K562 (cell line): ENCODE data around the gene DNAH3. TPM values are rescaled to one million over a fixed set of nuclear protein-coding genes. Genes with fewer than 3 reads are reported as not detected.

ENCODE experiments used
- CHD1 ChIP-seq: fragments of 200-600 bp; sonication (generic); IDR thresholded peaks from one replicate; pipeline ENCODE4 v1.6.1; 2012; ENCODE audit warnings: mild to moderate bottlenecking, moderate library complexity, low read length, inconsistent platforms
- EHMT2 ChIP-seq: fragments of 450-650 bp; IDR thresholded peaks from 2 replicates; pipeline ENCODE4 v1.6.1; 2018; ENCODE audit warnings: antibody characterized with exemption
- FOXA3 ChIP-seq, 2 experiments: fragments of 450-650 bp in 1 of 2; sonication (generic) in 1 of 2; formaldehyde crosslinking; IDR thresholded peaks in 1 of 2; conservative IDR thresholded peaks in 1 of 2; 2 replicates each; pipeline versions ENCODE4 v1.4.0 to v1.8.0; 2020 to 2022; ENCODE audit warnings: mild to moderate bottlenecking in 2 of 2, missing genetic modification reagents in 1 of 2
- HMGN3 ChIP-seq: IDR thresholded peaks from 2 replicates; pipeline ENCODE4 v1.6.1; 2011; ENCODE audit warnings: borderline replicate concordance, low read depth, mild to moderate bottlenecking, mixed read lengths, low read length; ENCODE audit not compliant: insufficient read length; ENCODE audit errors: extremely low read depth
- KDM2B ChIP-seq: fragments of 250-450 bp; sonication (Bioruptor Pico); IDR thresholded peaks from 2 replicates; pipeline ENCODE4 v1.8.0; 2021; ENCODE audit warnings: mild to moderate bottlenecking, moderate library complexity
- MECOM ChIP-seq: fragments of 250-450 bp; sonication (Bioruptor Pico); IDR thresholded peaks from 2 replicates; pipeline ENCODE4 v1.8.0; 2022; ENCODE audit warnings: inconsistent platforms
- NCOR1 ChIP-seq: fragments of 450-650 bp; IDR thresholded peaks from 2 replicates; pipeline ENCODE4 v1.6.1; 2016; ENCODE audit warnings: mild to moderate bottlenecking, moderate library complexity
- NELFE ChIP-seq: IDR thresholded peaks from 2 replicates; pipeline ENCODE4 v1.6.1; 2011; ENCODE audit warnings: mild to moderate bottlenecking; ENCODE audit not compliant: insufficient read depth, insufficient read length
- NR2F6 ChIP-seq: fragments of 450-650 bp; formaldehyde crosslinking; IDR thresholded peaks from 2 replicates; pipeline ENCODE4 v1.4.0; 2020; ENCODE audit warnings: mild to moderate bottlenecking
- NR3C1 ChIP-seq: sonication (generic); formaldehyde crosslinking; IDR thresholded peaks from 2 replicates; pipeline ENCODE4 v1.8.1; 2022; ENCODE audit warnings: missing genetic modification reagents
- POLR2G ChIP-seq: fragments of 200-400 bp; formaldehyde crosslinking; IDR thresholded peaks from 2 replicates; pipeline ENCODE4 v1.6.1; 2017; ENCODE audit warnings: low read depth, mild to moderate bottlenecking, antibody characterized with exemption, low read length, moderate library complexity
- SIRT6 ChIP-seq: IDR thresholded peaks from one replicate; pipeline ENCODE4 v1.6.1; 2012; ENCODE audit warnings: low read depth, mild to moderate bottlenecking, control low read depth, inconsistent platforms, low read length, moderate library complexity
- TBL1XR1 ChIP-seq, 2 experiments: IDR thresholded peaks; 2 replicates each; pipeline ENCODE4 v1.6.1; 2012; ENCODE audit warnings: improper control_type of control experiment in 2 of 2, low read length in 2 of 2, mild to moderate bottlenecking in 1 of 2
- ZFX ChIP-seq: sonication (generic); formaldehyde crosslinking; IDR thresholded peaks from 2 replicates; pipeline ENCODE4 v1.8.0; 2022; ENCODE audit warnings: mild to moderate bottlenecking, missing genetic modification reagents, moderate library complexity
- ZNF124 ChIP-seq: sonication (generic); formaldehyde crosslinking; IDR thresholded peaks from 2 replicates; pipeline ENCODE4 v1.8.1; 2022; ENCODE audit warnings: missing genetic modification reagents
- ZNF3 ChIP-seq: fragments of 250-450 bp; sonication (Bioruptor Pico); IDR thresholded peaks from 2 replicates; pipeline ENCODE4 v1.5.0; 2021; ENCODE audit warnings: mild to moderate bottlenecking, moderate library complexity
- ZNF561 ChIP-seq: fragments of 450-650 bp; formaldehyde crosslinking; conservative IDR thresholded peaks from 2 replicates; pipeline ENCODE4 v1.4.0; 2020; ENCODE audit warnings: mild to moderate bottlenecking, moderate library complexity
- polyA plus RNA-seq, 8 experiments: library from polyadenylated mRNA; depleted of rRNA in 4 of 8; stranded (reverse) in 5 of 8; unstranded in 3 of 8; fragments of >200 nt; fragmentation: Nextera tagmentation in 2 of 8; fragmentation: Illumina TruSeq in 1 of 8; extraction: Ambion mirVana in 2 of 8; extraction: Trizol in 1 of 8; gene quantifications; 2 replicates each; pipeline versions ENCODE4 v1.2.1 to v1.2.3, GENCODE V29; 2011 to 2014; ENCODE audit warnings: inconsistent platforms in 1 of 8, missing spikeins in 1 of 8
- total RNA-seq, 7 experiments: library from RNA; depleted of rRNA in 6 of 7; stranded (reverse); fragments of >200 nt in 6 of 7; fragmentation: Illumina TruSeq in 2 of 7; extraction: Trizol in 2 of 7; gene quantifications; 2 replicates each; pipeline versions ENCODE4 v1.2.1 to v1.2.3, GENCODE V29; 2011 to 2021; ENCODE audit warnings: low replicate concordance in 1 of 7
- TF ChIP-seq, protein P1 (sequence below): IDR thresholded peaks from 2 replicates; pipeline ENCODE4 v1.6.1; 2011; ENCODE audit warnings: borderline replicate concordance, low read depth, mild to moderate bottlenecking, moderate library complexity, low read length; ENCODE audit not compliant: insufficient read depth, poor library complexity, severe bottlenecking
- TF ChIP-seq, protein P2 (sequence below): sonication (generic); formaldehyde crosslinking; IDR thresholded peaks from 2 replicates; pipeline ENCODE4 v1.8.0; 2023; ENCODE audit warnings: mild to moderate bottlenecking, missing genetic modification reagents
- TF ChIP-seq, protein P3 (sequence below): fragments of 250-450 bp; sonication (Bioruptor Pico); IDR thresholded peaks from 2 replicates; pipeline ENCODE4 v1.8.0; 2022; ENCODE audit warnings: moderate library complexity, mild to moderate bottlenecking, inconsistent platforms
- TF ChIP-seq, protein P4 (sequence below): fragments of 450-650 bp; formaldehyde crosslinking; conservative IDR thresholded peaks from 2 replicates; pipeline ENCODE4 v1.4.0; 2022; ENCODE audit warnings: mild to moderate bottlenecking, missing genetic modification characterization

DNAH3 gene
- total and polyA plus RNA-seq, 9 of the 15 experiments (the other 6 are each of a cell fraction or from before 2014, with no cell fraction given): 0.32 to 0.84 (median 0.44) TPM

DNA sequence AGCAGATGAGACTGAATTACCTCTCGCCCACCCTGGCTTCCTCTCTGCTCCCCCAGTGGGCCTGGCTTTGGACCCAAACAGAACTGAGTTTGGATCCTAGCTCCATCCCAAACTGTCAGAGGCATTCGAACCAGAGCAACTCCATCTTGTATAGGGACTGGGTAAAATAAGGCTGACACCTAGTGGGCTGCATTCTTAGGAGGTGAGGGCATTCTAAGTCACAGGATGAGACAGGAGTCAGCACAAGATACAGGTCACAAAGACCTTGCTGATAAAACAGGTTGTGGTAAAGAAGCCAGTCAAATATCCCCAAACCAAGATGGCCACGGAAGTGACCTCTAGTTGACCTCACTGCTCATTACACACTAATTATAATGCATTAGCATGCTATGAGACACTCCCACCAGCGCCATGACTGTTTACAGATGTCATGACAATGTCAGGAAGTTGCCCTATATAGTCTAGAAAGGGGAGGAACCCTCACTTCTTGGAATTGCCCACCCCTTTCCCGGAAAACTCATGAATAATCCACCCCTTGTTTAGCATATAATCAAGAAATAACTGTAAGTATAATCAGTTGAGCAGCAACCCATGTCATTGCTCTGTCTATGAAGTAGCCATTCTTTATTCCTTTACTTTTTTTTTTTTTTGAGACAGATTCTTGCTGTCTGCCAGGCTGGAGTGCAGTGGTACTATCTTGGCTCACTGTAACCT is 205.6 kb downstream of the DNAH3 start (continued):
- TF ChIP-seq ZFX (CRISPR knock-in tag) (no peak), ZNF3 (CRISPR knock-in tag) (peak; percentile 97), KDM2B (CRISPR knock-in tag) (peak; percentile 96), NELFE (no peak), CHD1 (no peak), NCOR1 (no peak), HMGN3 (no peak), EHMT2 (no peak), ZNF561 (peak; percentile 99), POLR2G (no peak), TBL1XR1 (IDR thresholded peaks at IDR 0.05; ENCODE audit: low read length in 2 of 2) (no peak), NR2F6 (CRISPR knock-in tag) (peak; percentile 99), ZNF124 (no peak), FOXA3 (CRISPR knock-in tag; conservative IDR thresholded peaks at IDR 0.05 in 1 of 2, IDR thresholded peaks at IDR 0.05 in 1 of 2) (peak in 1 of 2 experiments; percentile 90; a peak in 2 of 4 replicates), MECOM (CRISPR knock-in tag) (peak; percentile 100), NR3C1 (CRISPR knock-in tag) (no peak), SIRT6 (no peak)
- TF ChIP-seq, protein P1, sequence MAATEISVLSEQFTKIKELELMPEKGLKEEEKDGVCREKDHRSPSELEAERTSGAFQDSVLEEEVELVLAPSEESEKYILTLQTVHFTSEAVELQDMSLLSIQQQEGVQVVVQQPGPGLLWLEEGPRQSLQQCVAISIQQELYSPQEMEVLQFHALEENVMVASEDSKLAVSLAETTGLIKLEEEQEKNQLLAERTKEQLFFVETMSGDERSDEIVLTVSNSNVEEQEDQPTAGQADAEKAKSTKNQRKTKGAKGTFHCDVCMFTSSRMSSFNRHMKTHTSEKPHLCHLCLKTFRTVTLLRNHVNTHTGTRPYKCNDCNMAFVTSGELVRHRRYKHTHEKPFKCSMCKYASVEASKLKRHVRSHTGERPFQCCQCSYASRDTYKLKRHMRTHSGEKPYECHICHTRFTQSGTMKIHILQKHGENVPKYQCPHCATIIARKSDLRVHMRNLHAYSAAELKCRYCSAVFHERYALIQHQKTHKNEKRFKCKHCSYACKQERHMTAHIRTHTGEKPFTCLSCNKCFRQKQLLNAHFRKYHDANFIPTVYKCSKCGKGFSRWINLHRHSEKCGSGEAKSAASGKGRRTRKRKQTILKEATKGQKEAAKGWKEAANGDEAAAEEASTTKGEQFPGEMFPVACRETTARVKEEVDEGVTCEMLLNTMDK: no peak
- TF ChIP-seq, protein P2, sequence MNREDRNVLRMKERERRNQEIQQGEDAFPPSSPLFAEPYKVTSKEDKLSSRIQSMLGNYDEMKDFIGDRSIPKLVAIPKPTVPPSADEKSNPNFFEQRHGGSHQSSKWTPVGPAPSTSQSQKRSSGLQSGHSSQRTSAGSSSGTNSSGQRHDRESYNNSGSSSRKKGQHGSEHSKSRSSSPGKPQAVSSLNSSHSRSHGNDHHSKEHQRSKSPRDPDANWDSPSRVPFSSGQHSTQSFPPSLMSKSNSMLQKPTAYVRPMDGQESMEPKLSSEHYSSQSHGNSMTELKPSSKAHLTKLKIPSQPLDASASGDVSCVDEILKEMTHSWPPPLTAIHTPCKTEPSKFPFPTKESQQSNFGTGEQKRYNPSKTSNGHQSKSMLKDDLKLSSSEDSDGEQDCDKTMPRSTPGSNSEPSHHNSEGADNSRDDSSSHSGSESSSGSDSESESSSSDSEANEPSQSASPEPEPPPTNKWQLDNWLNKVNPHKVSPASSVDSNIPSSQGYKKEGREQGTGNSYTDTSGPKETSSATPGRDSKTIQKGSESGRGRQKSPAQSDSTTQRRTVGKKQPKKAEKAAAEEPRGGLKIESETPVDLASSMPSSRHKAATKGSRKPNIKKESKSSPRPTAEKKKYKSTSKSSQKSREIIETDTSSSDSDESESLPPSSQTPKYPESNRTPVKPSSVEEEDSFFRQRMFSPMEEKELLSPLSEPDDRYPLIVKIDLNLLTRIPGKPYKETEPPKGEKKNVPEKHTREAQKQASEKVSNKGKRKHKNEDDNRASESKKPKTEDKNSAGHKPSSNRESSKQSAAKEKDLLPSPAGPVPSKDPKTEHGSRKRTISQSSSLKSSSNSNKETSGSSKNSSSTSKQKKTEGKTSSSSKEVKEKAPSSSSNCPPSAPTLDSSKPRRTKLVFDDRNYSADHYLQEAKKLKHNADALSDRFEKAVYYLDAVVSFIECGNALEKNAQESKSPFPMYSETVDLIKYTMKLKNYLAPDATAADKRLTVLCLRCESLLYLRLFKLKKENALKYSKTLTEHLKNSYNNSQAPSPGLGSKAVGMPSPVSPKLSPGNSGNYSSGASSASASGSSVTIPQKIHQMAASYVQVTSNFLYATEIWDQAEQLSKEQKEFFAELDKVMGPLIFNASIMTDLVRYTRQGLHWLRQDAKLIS (CRISPR knock-in tag): no peak
- TF ChIP-seq, protein P3, sequence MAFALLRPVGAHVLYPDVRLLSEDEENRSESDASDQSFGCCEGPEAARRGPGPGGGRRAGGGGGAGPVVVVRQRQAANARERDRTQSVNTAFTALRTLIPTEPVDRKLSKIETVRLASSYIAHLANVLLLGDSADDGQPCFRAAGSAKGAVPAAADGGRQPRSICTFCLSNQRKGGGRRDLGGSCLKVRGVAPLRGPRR: peak; percentile 99
- TF ChIP-seq, protein P4, sequence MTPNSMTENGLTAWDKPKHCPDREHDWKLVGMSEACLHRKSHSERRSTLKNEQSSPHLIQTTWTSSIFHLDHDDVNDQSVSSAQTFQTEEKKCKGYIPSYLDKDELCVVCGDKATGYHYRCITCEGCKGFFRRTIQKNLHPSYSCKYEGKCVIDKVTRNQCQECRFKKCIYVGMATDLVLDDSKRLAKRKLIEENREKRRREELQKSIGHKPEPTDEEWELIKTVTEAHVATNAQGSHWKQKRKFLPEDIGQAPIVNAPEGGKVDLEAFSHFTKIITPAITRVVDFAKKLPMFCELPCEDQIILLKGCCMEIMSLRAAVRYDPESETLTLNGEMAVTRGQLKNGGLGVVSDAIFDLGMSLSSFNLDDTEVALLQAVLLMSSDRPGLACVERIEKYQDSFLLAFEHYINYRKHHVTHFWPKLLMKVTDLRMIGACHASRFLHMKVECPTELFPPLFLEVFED: peak; percentile 100
